Ovary (tissue), 9 donors: ENCODE measurements around the gene MAP2K5. TPM values are rescaled to one million over a fixed set of nuclear protein-coding genes. Genes with fewer than 3 reads are reported as not detected.

Experiments
- DNase-seq, 5 donors: peaks; one replicate each; pipeline ENCODE4 v3.0.0-alpha.2; 2019 to 2020
- H3K27ac ChIP-seq, 2 donors: fragments of 200-600 bp; one replicate each; pipeline versions ENCODE4 v1.5.1 to v1.8.0; 2019 to 2022
- H3K27me3 ChIP-seq: fragments of 200-600 bp; one replicate; pipeline ENCODE4 v1.8.0; 2022
- H3K36me3 ChIP-seq: fragments of 200-600 bp; sonication (generic); one replicate; pipeline ENCODE4 v1.5.1; 2019
- H3K4me1 ChIP-seq: one replicate; pipeline ENCODE4 v1.8.1; 2013; ENCODE audit warnings: mild to moderate bottlenecking, moderate library complexity; ENCODE audit not compliant: insufficient read depth
- H3K4me3 ChIP-seq: fragments of 200-600 bp; sonication (generic); one replicate; pipeline ENCODE4 v1.5.1; 2017
- H3K9me3 ChIP-seq, 2 donors: fragments of 200-600 bp in 1 of 2; sonication (generic) in 1 of 2; one replicate each; pipeline versions ENCODE4 v1.5.1 to v1.8.1; 2013 to 2019; ENCODE audit warnings: mild to moderate bottlenecking in 1 of 2, moderate library complexity in 1 of 2
- EP300 ChIP-seq: sonication (generic); formaldehyde crosslinking; IDR thresholded peaks from one replicate; pipeline ENCODE4 v1.6.1; 2017; ENCODE audit warnings: antibody characterized with exemption
- POLR2A ChIP-seq: fragments of 450-650 bp; IDR thresholded peaks from one replicate; pipeline ENCODE4 v1.6.1; 2017; ENCODE audit warnings: antibody characterized with exemption, mild to moderate bottlenecking, moderate library complexity
- WGBS, 3 donors: extraction: QIAGEN DNeasy Blood & Tissue Kit in 1 of 3; methylation state at CpG; one replicate each; pipeline versions ENCODE4 v1.1.5 to v1.1.7; 2013 to 2017; 5-methylcytosine and 5-hydroxymethylcytosine counted together
- intact Hi-C, 4 donors: fragments of 100-400 bp; cut with DNase I; formaldehyde crosslinking; loops; one replicate each; pipeline versions ENCODE4 v1.11.0 to v1.15.1; 2022 to 2023
- polyA plus RNA-seq, 2 donors: library from polyadenylated mRNA; stranded (reverse); fragments of 200-250 nt in 1 of 2; fragments of 350-450 nt in 1 of 2; fragmentation: Illumina TruSeq in 1 of 2; extraction: RNeasy Lipid Tissue Mini Kit (QIAGEN cat#74804) in 1 of 2; gene quantifications; one replicate each; pipeline ENCODE4 v1.2.3, GENCODE V29; 2013 to 2014
- total RNA-seq, 7 donors: library from RNA; depleted of rRNA in 2 of 7; stranded (reverse); fragments of >200 nt in 2 of 7; fragmentation: NEBNext Ultra II Directional in 3 of 7; extraction: Animal tissue kit (Norgen Biotek cat#: 25700) in 3 of 7; gene quantifications; one replicate each; pipeline versions ENCODE4 v1.1.0 to v1.2.4, GENCODE V29; 2016 to 2023
- TF ChIP-seq, protein P1 (sequence below), 3 donors: fragments of 450-650 bp in 2 of 3; fragments of 200-600 bp in 1 of 3; IDR thresholded peaks; one replicate each; pipeline versions ENCODE4 v1.5.1 to v1.8.0; 2016 to 2022; ENCODE audit warnings: antibody characterized with exemption in 3 of 3, mild to moderate bottlenecking in 1 of 3
- donor health status: DM: no; HTN: no; CAD: no; lungs with moderate emphysema.
- donor health status: DM: no; HTN: no; CAD: no.
- donor health status: Bipolar disorder and iron deficiency.
- donor health status: DM: yes; HTN: yes; CAD: no.
- donor health status: DM: no; HTN: no; CAD: no.
- donor health status: DM: yes; HTN: yes; CAD: no.

The MAP2K5 gene
- total and polyA plus RNA-seq, 9 donors = 4.0 to 39.8 (median 23.2) TPM

DNA sequence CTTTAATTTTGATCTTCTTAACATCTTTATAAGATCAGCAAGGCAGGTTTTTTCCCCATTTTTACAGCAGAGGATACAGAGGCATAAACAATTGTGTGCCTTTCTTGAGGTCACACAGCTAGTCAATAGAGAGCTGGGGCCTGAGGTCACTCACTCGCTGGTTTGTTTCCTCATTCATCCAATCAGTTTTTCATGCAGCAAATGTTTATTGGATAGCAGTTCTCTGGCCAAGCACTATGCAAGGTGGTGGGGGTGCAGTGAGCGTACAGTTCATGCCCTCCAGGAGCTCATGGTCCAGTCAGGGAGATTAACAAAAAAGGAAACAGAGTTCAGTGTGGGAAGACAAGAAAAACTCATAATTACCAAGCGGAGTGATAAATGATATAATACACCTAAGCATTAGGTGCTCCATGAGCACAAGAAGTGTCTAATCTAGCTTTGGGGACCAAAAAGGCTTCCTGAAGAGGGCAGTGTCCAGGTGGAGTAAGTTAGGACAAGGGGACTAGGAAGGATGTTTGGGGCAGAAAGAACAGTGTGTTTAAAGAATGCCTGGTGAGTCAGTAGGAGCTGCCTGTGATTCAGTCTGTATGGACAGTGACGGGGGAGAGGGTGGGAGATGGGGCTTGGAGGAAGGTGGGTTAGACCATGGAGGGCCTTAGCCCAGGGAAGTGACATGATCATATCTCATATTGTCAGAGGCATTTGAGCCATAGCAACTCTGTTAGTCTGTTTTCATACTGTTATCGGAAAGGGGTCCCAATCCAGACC is 29.3 kb downstream of the MAP2K5 start:
- intact Hi-C loops = no loop called here
- no peak for DNase-seq
- no peaks in the 10 kb centered on the region for H3K9me3 ChIP-seq
- no peak overlapping the region for H3K27ac ChIP-seq
- WGBS, 3 donors = 94 to 95% (median 95%) methylated on average over 5 of the region's 5 CpGs
- no peak overlapping the region for H3K4me3 ChIP-seq
- no peak for TF ChIP-seq EP300
- TF ChIP-seq, protein P1, sequence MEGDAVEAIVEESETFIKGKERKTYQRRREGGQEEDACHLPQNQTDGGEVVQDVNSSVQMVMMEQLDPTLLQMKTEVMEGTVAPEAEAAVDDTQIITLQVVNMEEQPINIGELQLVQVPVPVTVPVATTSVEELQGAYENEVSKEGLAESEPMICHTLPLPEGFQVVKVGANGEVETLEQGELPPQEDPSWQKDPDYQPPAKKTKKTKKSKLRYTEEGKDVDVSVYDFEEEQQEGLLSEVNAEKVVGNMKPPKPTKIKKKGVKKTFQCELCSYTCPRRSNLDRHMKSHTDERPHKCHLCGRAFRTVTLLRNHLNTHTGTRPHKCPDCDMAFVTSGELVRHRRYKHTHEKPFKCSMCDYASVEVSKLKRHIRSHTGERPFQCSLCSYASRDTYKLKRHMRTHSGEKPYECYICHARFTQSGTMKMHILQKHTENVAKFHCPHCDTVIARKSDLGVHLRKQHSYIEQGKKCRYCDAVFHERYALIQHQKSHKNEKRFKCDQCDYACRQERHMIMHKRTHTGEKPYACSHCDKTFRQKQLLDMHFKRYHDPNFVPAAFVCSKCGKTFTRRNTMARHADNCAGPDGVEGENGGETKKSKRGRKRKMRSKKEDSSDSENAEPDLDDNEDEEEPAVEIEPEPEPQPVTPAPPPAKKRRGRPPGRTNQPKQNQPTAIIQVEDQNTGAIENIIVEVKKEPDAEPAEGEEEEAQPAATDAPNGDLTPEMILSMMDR (IDR thresholded peaks at IDR 0.05) = no peak
- TF ChIP-seq POLR2A = no peak
- no peaks in the 10 kb centered on the region for H3K4me1 ChIP-seq
- H3K27me3 ChIP-seq = no peaks in the 10 kb centered on the region
- H3K36me3 ChIP-seq = no peaks in the 10 kb centered on the region

DNA sequence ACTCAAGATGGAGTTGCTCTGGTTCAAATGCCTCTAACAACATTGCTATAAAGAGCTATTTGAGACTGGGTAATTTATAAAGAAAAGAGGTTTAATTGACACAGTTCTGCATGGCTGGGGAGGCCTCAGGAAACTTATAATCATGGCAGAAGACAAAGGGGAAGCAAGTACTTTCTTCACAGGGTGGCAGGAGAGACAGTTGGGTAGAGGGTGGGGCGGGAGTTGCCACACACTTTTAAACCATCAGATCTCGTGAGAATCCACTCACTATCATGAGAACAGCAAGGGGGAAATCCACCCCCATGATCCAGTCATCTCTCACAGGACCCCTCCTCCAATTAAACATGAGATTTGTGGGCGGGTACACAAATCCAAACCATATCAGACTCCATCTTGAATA is 30.7 kb downstream of the MAP2K5 start:
- no peak for DNase-seq
- Histone ChIP-seq H3K9me3 (no peaks in the 10 kb centered on the region), H3K4me3 (no peak overlapping the region), H3K27me3 (no peaks in the 10 kb centered on the region), H3K4me1 (no peaks in the 10 kb centered on the region), H3K36me3 (no peaks in the 10 kb centered on the region), H3K27ac (no peak overlapping the region)
- 95 to 96% (median 96%) methylated on average over 3 of the region's 3 CpGs for WGBS, 3 donors
- TF ChIP-seq POLR2A = no peak
- TF ChIP-seq EP300 = no peak
- TF ChIP-seq, protein P1 (IDR thresholded peaks at IDR 0.05) = no peak
- intact Hi-C loops = no loop called here

DNA sequence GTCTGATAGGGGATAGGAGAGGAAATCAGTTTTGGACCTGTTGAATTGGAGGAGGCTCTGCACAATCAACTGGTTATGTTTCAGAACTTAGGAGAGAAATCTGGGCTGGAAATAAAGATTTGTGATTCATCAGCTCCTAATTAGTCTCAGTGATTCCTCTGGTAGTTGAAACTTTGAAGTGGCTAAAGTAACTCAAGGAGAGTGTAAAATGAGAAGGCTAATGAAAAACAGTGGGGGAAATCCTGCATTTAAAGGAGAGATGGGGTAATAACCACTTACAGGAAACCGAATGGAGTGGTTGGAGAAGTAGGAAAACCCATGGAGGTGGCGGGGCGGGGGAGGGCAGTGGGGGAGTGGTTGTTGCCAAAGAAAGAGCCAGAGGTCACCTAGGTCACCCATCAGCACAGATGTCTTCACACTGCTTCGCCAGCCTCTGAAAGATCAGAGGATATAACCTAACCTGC is 32.6 kb downstream of the MAP2K5 start:
- 87 to 94% (median 93%) methylated on average over 4 of the region's 4 CpGs for WGBS, 3 donors
- Histone ChIP-seq H3K27me3 (no peaks in the 10 kb centered on the region), H3K27ac (no peak overlapping the region), H3K9me3 (no peaks in the 10 kb centered on the region), H3K4me1 (no peaks in the 10 kb centered on the region), H3K4me3 (no peak overlapping the region), H3K36me3 (no peaks in the 10 kb centered on the region)
- DNase-seq = no peak
- TF ChIP-seq, protein P1 (IDR thresholded peaks at IDR 0.05) = no peak
- TF ChIP-seq POLR2A (no peak), EP300 (no peak)
- intact Hi-C loops = no loop called here

DNA sequence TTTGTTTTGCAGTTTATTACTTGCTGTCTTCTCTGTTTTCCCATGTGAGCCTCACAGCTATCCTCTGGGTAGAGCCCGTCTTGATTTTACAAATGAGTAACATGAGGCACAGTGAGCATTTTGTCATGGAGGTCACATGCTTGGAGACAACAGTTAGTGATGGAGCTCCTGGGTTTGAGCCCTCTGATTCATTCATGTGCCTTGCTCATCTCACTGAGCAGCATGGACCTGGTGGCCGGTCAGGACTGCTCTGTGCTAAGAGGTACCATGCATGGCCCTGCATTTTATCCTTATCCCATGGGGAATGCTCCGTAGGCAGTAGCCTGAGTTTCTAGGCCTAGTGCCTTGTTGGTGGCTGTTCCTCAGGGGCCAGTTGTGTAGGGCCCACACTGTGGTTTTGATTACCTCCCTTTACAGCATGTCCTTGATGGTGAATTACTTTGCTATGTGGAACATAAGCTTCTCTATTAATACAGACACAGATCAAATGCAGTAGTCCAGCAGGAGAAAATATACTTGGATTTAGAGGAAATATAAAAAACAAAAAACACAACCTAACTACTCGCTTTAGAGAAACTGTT is 35.6 kb downstream of the MAP2K5 start:
- 93 to 95% (median 94%) methylated on average over 4 of the region's 4 CpGs for WGBS, 3 donors
- H3K27ac ChIP-seq = no peak overlapping the region
- H3K9me3 ChIP-seq = no peaks in the 10 kb centered on the region
- no peak for DNase-seq
- no peaks in the 10 kb centered on the region for H3K36me3 ChIP-seq
- TF ChIP-seq, protein P1 (IDR thresholded peaks at IDR 0.05) = no peak
- TF ChIP-seq EP300 = no peak
- TF ChIP-seq POLR2A = no peak
- H3K27me3 ChIP-seq = no peaks in the 10 kb centered on the region
- no peaks in the 10 kb centered on the region for H3K4me1 ChIP-seq
- H3K4me3 ChIP-seq = no peak overlapping the region
- intact Hi-C loops = no loop called here
